Muscle of leg (tissue), 9 donors: ENCODE results near the gene PTGES3. TPM values are rescaled to one million over a fixed set of nuclear protein-coding genes. Genes with fewer than 3 reads are reported as not detected.

Experiments used
- polyA plus RNA-seq, 8 donors: library from polyadenylated mRNA; unstranded; fragments of 120-200 nt; gene quantifications; one replicate each; pipeline versions ENCODE4 v1.2.1 to v1.2.3, GENCODE V29; 2013; ENCODE audit warnings: inconsistent platforms in 1 of 8, low replicate concordance in 1 of 8; ENCODE audit not compliant: insufficient read length in 8 of 8, insufficient read depth in 1 of 8
- total RNA-seq: library from RNA; stranded (reverse); fragments of 120-200 nt; gene quantifications from one replicate; pipeline ENCODE4 v1.2.4, GENCODE V29; 2013

PTGES3 gene
- total and polyA plus RNA-seq, 9 donors: 73.6 to 246 (median 202) TPM

Other genes with a start within 250 kb of the PTGES3 start
- gene TIMELESS, start 238.9 kb downstream of the PTGES3 start, total RNA-seq: 5.2 TPM
- gene TIMELESS, start 238.9 kb downstream of the PTGES3 start, polyA plus RNA-seq: 10 to 100 TPM; 14.5 to 22.8 (median 16.7) TPM
- not detected for gene MIP, start 233.6 kb downstream of the PTGES3 start, total RNA-seq
- under 1 TPM in 4 of 8 donors, not detected in 4; 0.09 to 0.36 (median 0.18) TPM for gene MIP, start 233.6 kb downstream of the PTGES3 start, polyA plus RNA-seq
- gene SPRYD4, start 219.7 kb downstream of the PTGES3 start, total RNA-seq: 2.0 TPM
- gene SPRYD4, start 219.7 kb downstream of the PTGES3 start, polyA plus RNA-seq: 1 to 10 TPM; 1.4 to 2.7 (median 1.8) TPM
- gene GLS2, start 200.1 kb downstream of the PTGES3 start, total RNA-seq: 0.09 TPM
- under 1 TPM in 7 of 8 donors, not detected in 1; 0.32 to 0.78 (median 0.41) TPM for gene GLS2, start 200.1 kb downstream of the PTGES3 start, polyA plus RNA-seq
- gene RBMS2, start 166.5 kb downstream of the PTGES3 start, total RNA-seq: 19.6 TPM
- gene RBMS2, start 166.5 kb downstream of the PTGES3 start, polyA plus RNA-seq: 10 to 100 TPM; 13.0 to 29.3 (median 19.2) TPM
- 17.6 TPM for gene BAZ2A, start 58.0 kb downstream of the PTGES3 start, total RNA-seq
- gene BAZ2A, start 58.0 kb downstream of the PTGES3 start, polyA plus RNA-seq: 10 to 100 TPM; 26.4 to 44.8 (median 37.6) TPM
- 428 TPM for gene ATP5F1B, start 42.3 kb downstream of the PTGES3 start, total RNA-seq
- gene ATP5F1B, start 42.3 kb downstream of the PTGES3 start, polyA plus RNA-seq: 100 to 1,000 TPM; 633 to 733 (median 708) TPM
- gene NACA, start 37.0 kb upstream of the PTGES3 start, total RNA-seq: 1,652 TPM
- gene NACA, start 37.0 kb upstream of the PTGES3 start, polyA plus RNA-seq: 1,000 to 10,000 TPM; 1,679 to 2,423 (median 2,076) TPM
- gene PRIM1, start 64.0 kb upstream of the PTGES3 start, total RNA-seq: 12.2 TPM
- 10 to 100 TPM in 6 of 8 donors, 1 to 10 TPM in 2; 9.3 to 13.9 (median 10.4) TPM for gene PRIM1, start 64.0 kb upstream of the PTGES3 start, polyA plus RNA-seq
- gene HSD17B6, start 75.0 kb upstream of the PTGES3 start, total RNA-seq: 0.13 TPM
- gene HSD17B6, start 75.0 kb upstream of the PTGES3 start, polyA plus RNA-seq: under 1 TPM; 0.15 to 0.64 (median 0.44) TPM
- 0.22 TPM for gene SDR9C7, start 246.1 kb upstream of the PTGES3 start, total RNA-seq
- gene SDR9C7, start 246.1 kb upstream of the PTGES3 start, polyA plus RNA-seq: under 1 TPM; 0.17 to 0.59 (median 0.24) TPM